HepG2 (cell line): Measurements from ENCODE around the gene SMOC1. TPM values are rescaled to one million over a fixed set of nuclear protein-coding genes. Genes with fewer than 3 reads are reported as not detected.

ENCODE experiments used
- ATF1 ChIP-seq: IDR thresholded peaks from 2 replicates; pipeline ENCODE4 v1.6.1; 2016; ENCODE audit warnings: mild to moderate bottlenecking, control low read depth
- ATF5 ChIP-seq: sonication (generic); formaldehyde crosslinking; IDR thresholded peaks from 2 replicates; pipeline ENCODE4 v1.4.0; 2020; ENCODE audit warnings: mild to moderate bottlenecking, low read depth, missing genetic modification reagents
- DMAP1 ChIP-seq: IDR thresholded peaks from 2 replicates; pipeline ENCODE4 v1.6.1; 2016
- ETV5 ChIP-seq: IDR thresholded peaks from 2 replicates; pipeline ENCODE4 v1.6.1; 2018; ENCODE audit warnings: missing biosample characterization, missing genetic modification reagents, inconsistent platforms, borderline replicate concordance
- FLYWCH1 ChIP-seq: sonication (generic); formaldehyde crosslinking; IDR thresholded peaks from 2 replicates; pipeline ENCODE4 v1.8.1; 2023; ENCODE audit warnings: mild to moderate bottlenecking, missing genetic modification reagents
- FOXK1 ChIP-seq: sonication (generic); formaldehyde crosslinking; IDR thresholded peaks from 2 replicates; pipeline ENCODE4 v1.4.0; 2020; ENCODE audit warnings: low read depth, missing genetic modification reagents, borderline replicate concordance
- GZF1 ChIP-seq: sonication (generic); formaldehyde crosslinking; IDR thresholded peaks from 2 replicates; pipeline ENCODE4 v1.5.1; 2020; ENCODE audit warnings: mild to moderate bottlenecking, missing genetic modification reagents
- HBP1 ChIP-seq: IDR thresholded peaks from 2 replicates; pipeline ENCODE4 v1.6.1; 2016; ENCODE audit warnings: low read depth, control low read depth
- JUND ChIP-seq: sonication (generic); formaldehyde crosslinking; IDR thresholded peaks from 2 replicates; pipeline ENCODE4 v1.8.0; 2022; ENCODE audit warnings: mild to moderate bottlenecking, missing genetic modification reagents
- KAT8 ChIP-seq: IDR thresholded peaks from 2 replicates; pipeline ENCODE4 v1.6.1; 2016; ENCODE audit warnings: missing genetic modification reagents, missing compliant biosample characterization
- NFYB ChIP-seq: sonication (generic); formaldehyde crosslinking; IDR thresholded peaks from 2 replicates; pipeline ENCODE4 v1.4.0; 2020; ENCODE audit warnings: missing genetic modification reagents
- PHB2 ChIP-seq: fragments of 450-650 bp; IDR thresholded peaks from 2 replicates; pipeline ENCODE4 v1.6.1; 2018; ENCODE audit not compliant: partially characterized antibody
- PHF21A ChIP-seq: sonication (generic); formaldehyde crosslinking; IDR thresholded peaks from 2 replicates; pipeline ENCODE4 v1.5.0; 2020; ENCODE audit warnings: mild to moderate bottlenecking, missing genetic modification reagents
- PTBP1 ChIP-seq: fragments of 200-400 bp; formaldehyde crosslinking; IDR thresholded peaks from 2 replicates; pipeline ENCODE4 v1.6.1; 2018; ENCODE audit warnings: low read length, low read depth; ENCODE audit not compliant: poor library complexity, severe bottlenecking
- SAFB2 ChIP-seq: sonication (generic); formaldehyde crosslinking; IDR thresholded peaks from 2 replicates; pipeline ENCODE4 v1.5.1; 2020; ENCODE audit warnings: missing genetic modification reagents, low read depth, mild to moderate bottlenecking, borderline replicate concordance
- SATB2 ChIP-seq: sonication (generic); formaldehyde crosslinking; IDR thresholded peaks from 2 replicates; pipeline ENCODE4 v1.5.0; 2020; ENCODE audit warnings: missing genetic modification reagents
- SETDB1 ChIP-seq: sonication (generic); formaldehyde crosslinking; IDR thresholded peaks from 2 replicates; pipeline ENCODE4 v1.5.1; 2020; ENCODE audit warnings: missing genetic modification reagents, mild to moderate bottlenecking, borderline replicate concordance
- TAF1 ChIP-seq: sonication (generic); formaldehyde crosslinking; IDR thresholded peaks from 2 replicates; pipeline ENCODE4 v1.4.0; 2020; ENCODE audit warnings: missing genetic modification reagents
- TBX2 ChIP-seq: sonication (generic); formaldehyde crosslinking; IDR thresholded peaks from 2 replicates; pipeline ENCODE4 v1.5.0; 2020; ENCODE audit warnings: missing genetic modification reagents, mild to moderate bottlenecking, borderline replicate concordance
- ZBTB43 ChIP-seq: sonication (generic); formaldehyde crosslinking; conservative IDR thresholded peaks from 2 replicates; pipeline ENCODE4 v1.4.0; 2020; ENCODE audit warnings: missing genetic modification reagents
- ZNF296 ChIP-seq: sonication (generic); formaldehyde crosslinking; conservative IDR thresholded peaks from 2 replicates; pipeline ENCODE4 v1.5.0; 2020; ENCODE audit warnings: mild to moderate bottlenecking, missing genetic modification reagents
- ZNF484 ChIP-seq: sonication (generic); formaldehyde crosslinking; IDR thresholded peaks from 2 replicates; pipeline ENCODE4 v1.5.1; 2020; ENCODE audit warnings: mild to moderate bottlenecking, low read depth, missing genetic modification reagents, borderline replicate concordance
- ZNF512 ChIP-seq: sonication (generic); formaldehyde crosslinking; IDR thresholded peaks from 2 replicates; pipeline ENCODE4 v1.4.0; 2020; ENCODE audit warnings: mild to moderate bottlenecking, missing genetic modification reagents
- ZNF563 ChIP-seq: sonication (generic); formaldehyde crosslinking; IDR thresholded peaks from 2 replicates; pipeline ENCODE4 v1.8.0; 2022; ENCODE audit warnings: mild to moderate bottlenecking, moderate library complexity, missing genetic modification reagents
- ZNF614 ChIP-seq: IDR thresholded peaks from 2 replicates; pipeline ENCODE4 v1.6.1; 2018; ENCODE audit warnings: missing biosample characterization, missing genetic modification reagents, inconsistent platforms, borderline replicate concordance
- ZNF644 ChIP-seq: IDR thresholded peaks from 2 replicates; pipeline ENCODE4 v1.6.1; 2016; ENCODE audit warnings: low read depth
- ZNF788 ChIP-seq: sonication (generic); formaldehyde crosslinking; IDR thresholded peaks from 2 replicates; pipeline ENCODE4 v1.5.0; 2020; ENCODE audit warnings: mild to moderate bottlenecking, missing genetic modification reagents, borderline replicate concordance
- polyA plus RNA-seq, 8 experiments: library from polyadenylated mRNA; depleted of rRNA in 3 of 8; stranded (reverse) in 7 of 8; unstranded in 1 of 8; fragments of >200 nt; fragmentation: Illumina TruSeq in 4 of 8; extraction: Trizol in 4 of 8; gene quantifications; 2 replicates each; pipeline versions ENCODE4 v1.2.1 to v1.2.3, GENCODE V29; 2011 to 2016; ENCODE audit warnings: low read depth in 4 of 8, missing spikeins in 1 of 8, mixed read lengths in 1 of 8; ENCODE audit not compliant: insufficient read depth in 1 of 8
- total RNA-seq, 5 experiments: library from RNA; depleted of rRNA; stranded (reverse); fragments of >200 nt; fragmentation: Illumina TruSeq; extraction: Trizol; gene quantifications; 2 replicates each; pipeline ENCODE4 v1.2.3, GENCODE V29; 2016; ENCODE audit warnings: low read depth in 1 of 5

The SMOC1 gene
- total and polyA plus RNA-seq, 2 of the 13 experiments (the other 11 are each of a cell fraction or from before 2014, with no cell fraction given), result 17.8 to 35.6 TPM

GRCh38 chr14:69876848-69877306 lies 2.3 kb upstream of the SMOC1 start (continued):
- TF ChIP-seq SATB2 (CRISPR knock-in tag) (no peak), GZF1 (CRISPR knock-in tag) (no peak), ATF1 (CRISPR knock-in tag) (peak; percentile 45; the same call in 1 of the 2 replicates), PHB2 (no peak), PHF21A (CRISPR knock-in tag) (peak; percentile 69), ZNF296 (CRISPR knock-in tag) (peak; percentile 86; the same call in 1 of the 2 replicates), FOXK1 (peak; percentile 68; the same call in 1 of the 2 replicates), SAFB2 (CRISPR knock-in tag) (no peak; the same call in 1 of the 2 replicates), ETV5 (CRISPR knock-in tag) (peak; percentile 81; the same call in 1 of the 2 replicates), TBX2 (CRISPR knock-in tag) (no peak), ZBTB43 (0 out of 2 replicates have a peak, but pooled peaks have one; percentile 70), TAF1 (no peak; the same call in 1 of the 2 replicates), ZNF563 (no peak), FLYWCH1 (no peak), SETDB1 (CRISPR knock-in tag) (no peak), ZNF788 (peak; percentile 25; the same call in 1 of the 2 replicates), NFYB (no peak), DMAP1 (CRISPR knock-in tag) (no peak), ZNF484 (CRISPR knock-in tag) (no peak), ZNF614 (CRISPR knock-in tag) (peak; percentile 73; the same call in 1 of the 2 replicates), HBP1 (CRISPR knock-in tag) (peak; percentile 64; the same call in 1 of the 2 replicates), KAT8 (CRISPR knock-in tag) (0 out of 2 replicates have a peak, but pooled peaks have one; percentile 59), ZNF644 (CRISPR knock-in tag) (peak; percentile 43; the same call in 1 of the 2 replicates), ZNF512 (CRISPR knock-in tag) (no peak), PTBP1 (no peak), ATF5 (no peak), JUND (CRISPR knock-in tag) (no peak)
